COLO668 (cell line): Measurements from ENCODE around the gene SLC14A1.

ENCODE experiments used
- DNase-seq: peaks from one replicate; lab custom pipeline; 2025; ENCODE audit not compliant: unreplicated experiment; lab: John Stamatoyannopoulos, UW

SLC14A1 gene

GRCh38 chr18:45792506-45793263, 68.7 kb downstream of the SLC14A1 start:
- no peak for DNase-seq

- DNase-seq, result no peak
Measured at GRCh38 chr18:45793264-45793965, 69.4 kb downstream of the SLC14A1 start.

DNA sequence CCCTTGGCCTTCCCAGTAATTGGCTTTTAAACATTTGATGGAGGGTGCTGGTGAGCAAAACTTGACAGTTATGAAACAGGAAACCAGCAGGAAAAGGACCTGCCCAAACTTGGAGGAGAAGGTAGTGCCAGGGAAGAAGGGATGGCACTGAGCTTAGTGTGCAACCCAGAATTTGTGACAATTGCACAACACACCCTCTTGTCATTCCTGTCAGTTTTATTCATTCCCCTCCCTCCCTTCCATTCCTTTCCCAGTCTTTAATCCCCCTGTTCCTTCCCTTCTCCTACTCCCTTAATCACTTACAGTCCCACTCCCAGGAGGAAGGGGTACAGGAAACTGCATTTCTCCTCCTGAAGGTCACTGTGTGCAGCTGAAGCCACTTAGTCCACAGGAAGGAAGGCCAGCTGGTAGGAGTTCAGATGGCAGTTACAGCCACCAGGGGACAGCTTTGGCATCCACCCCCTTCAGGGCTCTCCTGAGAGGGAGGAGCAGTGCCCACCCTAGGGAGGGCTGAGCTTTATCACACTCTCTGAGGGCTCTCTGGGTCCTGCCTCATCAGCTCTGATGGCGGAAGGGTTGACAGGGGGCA, 77.5 kb downstream of the SLC14A1 start:
- no peak for DNase-seq
